ENCODE data around the gene CABP2.

CABP2 gene

GRCh38 chr11:67541198-67541597, 18.0 kb upstream of the CABP2 start:
- TF ChIP-seq, protein P1, sequence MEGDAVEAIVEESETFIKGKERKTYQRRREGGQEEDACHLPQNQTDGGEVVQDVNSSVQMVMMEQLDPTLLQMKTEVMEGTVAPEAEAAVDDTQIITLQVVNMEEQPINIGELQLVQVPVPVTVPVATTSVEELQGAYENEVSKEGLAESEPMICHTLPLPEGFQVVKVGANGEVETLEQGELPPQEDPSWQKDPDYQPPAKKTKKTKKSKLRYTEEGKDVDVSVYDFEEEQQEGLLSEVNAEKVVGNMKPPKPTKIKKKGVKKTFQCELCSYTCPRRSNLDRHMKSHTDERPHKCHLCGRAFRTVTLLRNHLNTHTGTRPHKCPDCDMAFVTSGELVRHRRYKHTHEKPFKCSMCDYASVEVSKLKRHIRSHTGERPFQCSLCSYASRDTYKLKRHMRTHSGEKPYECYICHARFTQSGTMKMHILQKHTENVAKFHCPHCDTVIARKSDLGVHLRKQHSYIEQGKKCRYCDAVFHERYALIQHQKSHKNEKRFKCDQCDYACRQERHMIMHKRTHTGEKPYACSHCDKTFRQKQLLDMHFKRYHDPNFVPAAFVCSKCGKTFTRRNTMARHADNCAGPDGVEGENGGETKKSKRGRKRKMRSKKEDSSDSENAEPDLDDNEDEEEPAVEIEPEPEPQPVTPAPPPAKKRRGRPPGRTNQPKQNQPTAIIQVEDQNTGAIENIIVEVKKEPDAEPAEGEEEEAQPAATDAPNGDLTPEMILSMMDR (IDR thresholded peaks at IDR 0.05; ENCODE audit: insufficient read depth, low read length, missing control alignments), result no peak
- POLR2A ChIA-PET, result no interaction called here
- no peak for DNase-seq (ENCODE audit: low read depth, low spot score)
- H3K4me3 ChIP-seq (ENCODE audit: low read depth, low read length), result no peak overlapping the region
- CTCF ChIA-PET, result no interaction called here

DNA sequence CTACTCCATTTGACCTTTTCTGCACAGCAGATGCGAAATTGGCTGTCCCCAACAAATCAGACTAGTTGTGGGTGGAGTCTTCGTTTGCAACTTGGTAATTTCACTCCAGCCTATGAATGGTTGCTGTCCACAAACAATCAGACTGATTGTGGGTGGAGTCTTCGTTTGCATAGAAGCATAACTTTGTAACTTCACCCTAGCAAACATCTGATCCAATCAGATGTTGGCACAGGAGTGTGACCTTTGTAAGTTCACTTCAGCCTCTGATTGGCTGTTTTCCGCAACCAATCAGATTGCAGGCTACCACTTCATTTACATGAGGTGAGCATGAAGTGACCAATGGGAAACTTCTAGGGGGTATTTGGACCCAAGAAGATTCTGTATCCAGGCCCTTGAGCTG, 16.3 kb upstream of the CABP2 start:
- POLR2A ChIA-PET, result no interaction called here
- H3K4me3 ChIP-seq (ENCODE audit: low read depth, low read length), result no peak overlapping the region
- no peak for DNase-seq (ENCODE audit: low read depth, low spot score)
- TF ChIP-seq, protein P1 (IDR thresholded peaks at IDR 0.05; ENCODE audit: insufficient read depth, low read length, missing control alignments), result no peak
- CTCF ChIA-PET, result no interaction called here

- TF ChIP-seq, protein P1 (IDR thresholded peaks at IDR 0.05; ENCODE audit: insufficient read depth, low read length, missing control alignments), result no peak
- ChIA-PET CTCF (interaction anchor here (1.2 kb wide), 1 partner anchor 44 kb away, joined by 3 read pairs; no protein-coding TSS in a partner anchor), POLR2A (no interaction called here)
- DNase-seq (ENCODE audit: low read depth, low spot score), result no peak
- no peak overlapping the region for H3K4me3 ChIP-seq (ENCODE audit: low read depth, low read length)
These were observed 15.7 kb upstream of the CABP2 start for GRCh38 chr11:67538823-67539505.

DNA sequence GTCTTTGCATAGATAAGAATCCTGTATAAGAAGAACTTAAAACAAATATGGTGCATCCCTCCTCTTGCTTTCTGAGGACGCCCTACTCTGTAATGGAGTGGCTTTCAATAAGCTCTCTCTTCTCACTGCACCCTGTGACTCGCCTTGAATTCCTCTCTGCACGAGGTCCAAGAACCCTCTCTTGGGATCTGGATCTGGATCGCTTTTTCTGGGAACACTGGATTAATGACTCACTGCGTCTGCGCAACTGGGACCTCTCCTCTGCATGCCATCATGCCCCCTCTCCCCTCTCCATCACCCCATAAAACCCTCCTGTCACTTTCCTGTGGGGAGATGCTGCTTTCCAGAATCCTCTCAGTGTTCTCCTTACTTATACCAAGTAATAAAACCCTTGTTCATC, 15.1 kb upstream of the CABP2 start:
- TF ChIP-seq, protein P1 (IDR thresholded peaks at IDR 0.05; ENCODE audit: insufficient read depth, low read length, missing control alignments), result no peak
- ChIA-PET CTCF (interaction anchor here (1.2 kb wide), 1 partner anchor 45 kb away, joined by 3 read pairs; no protein-coding TSS in a partner anchor), POLR2A (no interaction called here)
- no peak for DNase-seq (ENCODE audit: low read depth, low spot score)
- no peak overlapping the region for H3K4me3 ChIP-seq (ENCODE audit: low read depth, low read length)

GRCh38 chr11:67535561-67535960, 12.3 kb upstream of the CABP2 start:
- POLR2A ChIA-PET, result no interaction called here
- H3K4me3 ChIP-seq (ENCODE audit: low read depth, low read length), result no peak overlapping the region
- TF ChIP-seq, protein P1 (IDR thresholded peaks at IDR 0.05; ENCODE audit: insufficient read depth, low read length, missing control alignments), result no peak
- no peak for DNase-seq (ENCODE audit: low read depth, low spot score)
- CTCF ChIA-PET, result no interaction called here

- TF ChIP-seq, protein P1 (IDR thresholded peaks at IDR 0.05; ENCODE audit: insufficient read depth, low read length, missing control alignments), result no peak
- DNase-seq (ENCODE audit: low read depth, low spot score), result no peak
- no peak overlapping the region for H3K4me3 ChIP-seq (ENCODE audit: low read depth, low read length)
- ChIA-PET CTCF (no interaction called here), POLR2A (no interaction called here)
These were observed 10.9 kb upstream of the CABP2 start for GRCh38 chr11:67534070-67534679.

All from AG04449 (cell line).